Measurements from ENCODE around the gene MYBPC2.

The MYBPC2 gene

GRCh38 chr19:50422397-50423278 is 10.1 kb upstream of the MYBPC2 start:
- Histone ChIP-seq H3K36me3 (ENCODE audit: insufficient read depth, low read length) (no peaks in the 10 kb centered on the region), H3K27ac (ENCODE audit: low read depth, low read length) (no peak overlapping the region), H3K27me3 (ENCODE audit: control insufficient read depth in 1 of 2, insufficient read depth in 2 of 2, low read length in 2 of 2) (peaks cover 0 to 39% of the 10 kb centered on the region in 2 donors), H3K9me3 (ENCODE audit: low read length) (no peaks in the 10 kb centered on the region), H3K4me1 (ENCODE audit: insufficient read depth, low read length) (no peaks in the 10 kb centered on the region), H3K4me3 (ENCODE audit: low read depth in 1 of 2, low read length in 2 of 2) (no peak overlapping the region), H3K9ac (ENCODE audit: low read length) (no peak overlapping the region)

GRCh38 chr19:50423279-50424113 is 9.2 kb upstream of the MYBPC2 start:
- H3K9me3 ChIP-seq (ENCODE audit: low read length), result no peaks in the 10 kb centered on the region
- H3K27ac ChIP-seq (ENCODE audit: low read depth, low read length), result no peak overlapping the region
- no peaks in the 10 kb centered on the region for H3K4me1 ChIP-seq (ENCODE audit: insufficient read depth, low read length)
- H3K4me3 ChIP-seq (ENCODE audit: low read depth in 1 of 2, low read length in 2 of 2), result no peak overlapping the region
- H3K36me3 ChIP-seq (ENCODE audit: insufficient read depth, low read length), result no peaks in the 10 kb centered on the region
- peaks cover 0 to 31% of the 10 kb centered on the region in 2 donors for H3K27me3 ChIP-seq (ENCODE audit: control insufficient read depth in 1 of 2, insufficient read depth in 2 of 2, low read length in 2 of 2)
- no peak overlapping the region for H3K9ac ChIP-seq (ENCODE audit: low read length)

GRCh38 chr19:50425581-50425980 is 7.1 kb upstream of the MYBPC2 start:
- H3K27me3 ChIP-seq (ENCODE audit: control insufficient read depth in 1 of 2, insufficient read depth in 2 of 2, low read length in 2 of 2), result peaks cover 0 to 31% of the 10 kb centered on the region in 2 donors

GRCh38 chr19:50427318-50427925 is 5.3 kb upstream of the MYBPC2 start:
- Histone ChIP-seq H3K27me3 (ENCODE audit: control insufficient read depth in 1 of 2, insufficient read depth in 2 of 2, low read length in 2 of 2) (peaks cover 3 to 35% of the 10 kb centered on the region in 2 donors), H3K4me3 (ENCODE audit: low read depth in 1 of 2, low read length in 2 of 2) (peak overlapping the region in 1 of 2 donors; percentile 34), H3K27ac (ENCODE audit: low read depth, low read length) (no peak overlapping the region)

More at GRCh38 chr19:50425581-50425980, 7.1 kb upstream of the MYBPC2 start:
- no peak overlapping the region for H3K27ac ChIP-seq (ENCODE audit: low read depth, low read length)
- no peak overlapping the region for H3K9ac ChIP-seq (ENCODE audit: low read length)
- H3K4me1 ChIP-seq (ENCODE audit: insufficient read depth, low read length), result no peaks in the 10 kb centered on the region
- no peaks in the 10 kb centered on the region for H3K36me3 ChIP-seq (ENCODE audit: insufficient read depth, low read length)
- H3K9me3 ChIP-seq (ENCODE audit: low read length), result no peaks in the 10 kb centered on the region
- no peak overlapping the region for H3K4me3 ChIP-seq (ENCODE audit: low read depth in 1 of 2, low read length in 2 of 2)

GRCh38 chr19:50427997-50428425 is 4.7 kb upstream of the MYBPC2 start:
- no peak overlapping the region for H3K9ac ChIP-seq (ENCODE audit: low read length)
- H3K4me1 ChIP-seq (ENCODE audit: insufficient read depth, low read length), result peaks cover 9% of the 10 kb centered on the region
- H3K27me3 ChIP-seq (ENCODE audit: control insufficient read depth in 1 of 2, insufficient read depth in 2 of 2, low read length in 2 of 2), result peaks cover 9 to 35% of the 10 kb centered on the region in 2 donors
- H3K27ac ChIP-seq (ENCODE audit: low read depth, low read length), result no peak overlapping the region
- H3K9me3 ChIP-seq (ENCODE audit: low read length), result no peaks in the 10 kb centered on the region
- peak overlapping the region; percentile 27 to 34 for H3K4me3 ChIP-seq (ENCODE audit: low read depth in 1 of 2, low read length in 2 of 2)
- H3K36me3 ChIP-seq (ENCODE audit: insufficient read depth, low read length), result no peaks in the 10 kb centered on the region

More at GRCh38 chr19:50427318-50427925, 5.3 kb upstream of the MYBPC2 start:
- Histone ChIP-seq H3K9ac (ENCODE audit: low read length) (no peak overlapping the region), H3K9me3 (ENCODE audit: low read length) (no peaks in the 10 kb centered on the region), H3K4me1 (ENCODE audit: insufficient read depth, low read length) (peaks cover 9% of the 10 kb centered on the region), H3K36me3 (ENCODE audit: insufficient read depth, low read length) (no peaks in the 10 kb centered on the region)

- H3K27ac ChIP-seq (ENCODE audit: low read depth, low read length), result no peak overlapping the region
These were observed 3.8 kb upstream of the MYBPC2 start for GRCh38 chr19:50428772-50429463.

GRCh38 chr19:50430888-50431342 is 1.8 kb upstream of the MYBPC2 start:
- Histone ChIP-seq H3K27ac (ENCODE audit: low read depth, low read length) (no peak overlapping the region), H3K9ac (ENCODE audit: low read length) (no peak overlapping the region), H3K36me3 (ENCODE audit: insufficient read depth, low read length) (no peaks in the 10 kb centered on the region), H3K27me3 (ENCODE audit: control insufficient read depth in 1 of 2, insufficient read depth in 2 of 2, low read length in 2 of 2) (peaks cover 9 to 51% of the 10 kb centered on the region in 2 donors), H3K4me3 (ENCODE audit: low read depth in 1 of 2, low read length in 2 of 2) (peak overlapping the region in 1 of 2 donors; percentile 74), H3K4me1 (ENCODE audit: insufficient read depth, low read length) (peaks cover 9% of the 10 kb centered on the region), H3K9me3 (ENCODE audit: low read length) (no peaks in the 10 kb centered on the region)

More at GRCh38 chr19:50428772-50429463, 3.8 kb upstream of the MYBPC2 start:
- Histone ChIP-seq H3K27me3 (ENCODE audit: control insufficient read depth in 1 of 2, insufficient read depth in 2 of 2, low read length in 2 of 2) (peaks cover 9 to 35% of the 10 kb centered on the region in 2 donors), H3K9ac (ENCODE audit: low read length) (no peak overlapping the region), H3K36me3 (ENCODE audit: insufficient read depth, low read length) (no peaks in the 10 kb centered on the region), H3K9me3 (ENCODE audit: low read length) (no peaks in the 10 kb centered on the region), H3K4me1 (ENCODE audit: insufficient read depth, low read length) (peaks cover 9% of the 10 kb centered on the region), H3K4me3 (ENCODE audit: low read depth in 1 of 2, low read length in 2 of 2) (no peak overlapping the region)

- Histone ChIP-seq H3K27ac (ENCODE audit: low read depth, low read length) (no peak overlapping the region), H3K36me3 (ENCODE audit: insufficient read depth, low read length) (no peaks in the 10 kb centered on the region), H3K4me3 (ENCODE audit: low read depth in 1 of 2, low read length in 2 of 2) (peak overlapping the region; percentile 70 to 74), H3K9ac (ENCODE audit: low read length) (no peak overlapping the region), H3K4me1 (ENCODE audit: insufficient read depth, low read length) (peaks cover 9% of the 10 kb centered on the region), H3K27me3 (ENCODE audit: control insufficient read depth in 1 of 2, insufficient read depth in 2 of 2, low read length in 2 of 2) (peaks cover 9 to 51% of the 10 kb centered on the region in 2 donors), H3K9me3 (ENCODE audit: low read length) (no peaks in the 10 kb centered on the region)
These were observed 1.1 kb upstream of the MYBPC2 start for GRCh38 chr19:50431343-50432220.

GRCh38 chr19:50433201-50434180 is 799 bp downstream of the MYBPC2 start:
- no peak overlapping the region for H3K27ac ChIP-seq (ENCODE audit: low read depth, low read length)
- peaks cover 9% of the 10 kb centered on the region for H3K4me1 ChIP-seq (ENCODE audit: insufficient read depth, low read length)
- H3K36me3 ChIP-seq (ENCODE audit: insufficient read depth, low read length), result no peaks in the 10 kb centered on the region
- H3K9ac ChIP-seq (ENCODE audit: low read length), result no peak overlapping the region
- no peak overlapping the region for H3K4me3 ChIP-seq (ENCODE audit: low read depth in 1 of 2, low read length in 2 of 2)
- H3K9me3 ChIP-seq (ENCODE audit: low read length), result no peaks in the 10 kb centered on the region
- H3K27me3 ChIP-seq (ENCODE audit: control insufficient read depth in 1 of 2, insufficient read depth in 2 of 2, low read length in 2 of 2), result peaks cover 9 to 51% of the 10 kb centered on the region in 2 donors

All from muscle layer of colon (tissue), 2 donors.